Hepatocyte (in vitro differentiated cells): Measurements from ENCODE around the gene ZNF444. TPM values are rescaled to one million over a fixed set of nuclear protein-coding genes. Genes with fewer than 3 reads are reported as not detected.
A peak's percentile ranks its signal among the peaks of the same experiment; 100 is the strongest.

ENCODE experiments used
- DNase-seq: peaks from one replicate; pipeline ENCODE4 v3.0.0-alpha.2; 2016; ENCODE audit warnings: low spot score
- H2AFZ ChIP-seq: fragments of 200-600 bp; sonication (generic); 2 replicates; pipeline ENCODE4 v1.6.0; 2016; ENCODE audit warnings: antibody characterized with exemption, mild to moderate bottlenecking
- H3K27ac ChIP-seq: fragments of 200-600 bp; sonication (generic); 2 replicates; pipeline ENCODE4 v1.5.1; 2016; ENCODE audit warnings: mild to moderate bottlenecking
- H3K27me3 ChIP-seq: fragments of 200-600 bp; sonication (generic); 2 replicates; pipeline ENCODE4 v1.6.1; 2016
- H3K36me3 ChIP-seq: fragments of 200-600 bp; sonication (generic); replicated peaks from 2 replicates; pipeline ENCODE4 v1.5.1; 2016; ENCODE audit warnings: low read depth; ENCODE audit not compliant: insufficient read depth
- H3K4me1 ChIP-seq: fragments of 200-600 bp; sonication (generic); 2 replicates; pipeline ENCODE4 v1.5.1; 2016; ENCODE audit warnings: mild to moderate bottlenecking, moderate library complexity; ENCODE audit not compliant: insufficient read depth
- H3K4me2 ChIP-seq: fragments of 200-600 bp; sonication (generic); 2 replicates; pipeline ENCODE4 v1.6.0; 2016
- H3K4me3 ChIP-seq: fragments of 200-600 bp; sonication (generic); 2 replicates; pipeline ENCODE4 v1.5.1; 2016; ENCODE audit warnings: mild to moderate bottlenecking
- H3K79me2 ChIP-seq: fragments of 200-600 bp; sonication (generic); 2 replicates; pipeline ENCODE4 v1.6.0; 2017; ENCODE audit warnings: mild to moderate bottlenecking
- H3K9me2 ChIP-seq: fragments of 200-600 bp; sonication (generic); replicated peaks from 2 replicates; pipeline ENCODE4 v1.6.0; 2017; ENCODE audit warnings: mild to moderate bottlenecking; ENCODE audit not compliant: insufficient read depth
- H3K9me3 ChIP-seq: fragments of 200-600 bp; sonication (generic); 2 replicates; pipeline ENCODE4 v1.5.1; 2016; ENCODE audit warnings: low read depth, mild to moderate bottlenecking
- H4K20me1 ChIP-seq: fragments of 200-600 bp; sonication (generic); 2 replicates; pipeline ENCODE4 v1.6.0; 2016; ENCODE audit warnings: mild to moderate bottlenecking; ENCODE audit not compliant: insufficient read depth, poor library complexity, severe bottlenecking
- CTCF ChIP-seq: fragments of 200-600 bp; sonication (generic); IDR thresholded peaks from 2 replicates; pipeline ENCODE4 v1.5.1; 2016; ENCODE audit warnings: antibody characterized with exemption, mild to moderate bottlenecking; ENCODE audit not compliant: poor library complexity
- EZH2 ChIP-seq: fragments of 200-600 bp; sonication (generic); IDR thresholded peaks from 2 replicates; pipeline ENCODE4 v1.6.1; 2016; ENCODE audit warnings: antibody characterized with exemption, mild to moderate bottlenecking, borderline replicate concordance
- EZH2phosphoT487 ChIP-seq: fragments of 200-600 bp; sonication (generic); IDR thresholded peaks from one replicate; pipeline ENCODE4 v1.6.1; 2018; ENCODE audit warnings: antibody characterized with exemption, mild to moderate bottlenecking, low read depth, moderate library complexity; ENCODE audit not compliant: unreplicated experiment, severe bottlenecking
- WGBS: methylation state at CpG from one replicate; pipeline ENCODE4 v1.1.6; 2016; ENCODE audit warnings: low lambda C conversion rate; ENCODE audit errors: missing lambda C conversion rate; 5-methylcytosine and 5-hydroxymethylcytosine counted together
- polyA plus RNA-seq: library from polyadenylated mRNA; unstranded; fragments of >200 nt; fragmentation: Nextera tagmentation; extraction: Ambion mirVana; gene quantifications from 2 replicates; pipeline ENCODE4 v1.2.1, GENCODE V29; 2016
- total RNA-seq: library from RNA; depleted of rRNA; stranded (reverse); fragments of >200 nt; gene quantifications from 2 replicates; pipeline ENCODE4 v1.2.3, GENCODE V29; 2014

ZNF444 gene
- total and polyA plus RNA-seq, 2 experiments from 2014 or later, result 46.6 to 60.2 TPM

- H3K4me2 ChIP-seq, result no peak overlapping the region
- no peaks in the 10 kb centered on the region for H3K27me3 ChIP-seq
- 98% methylated on average over 9 of the region's 9 CpGs for WGBS
- no peaks in the 10 kb centered on the region for H3K4me1 ChIP-seq
- TF ChIP-seq EZH2, result no peak
- TF ChIP-seq EZH2phosphoT487, result no peak
- no peak for TF ChIP-seq CTCF
- H3K79me2 ChIP-seq, result peaks cover under 1% of the 10 kb centered on the region
- no peaks in the 10 kb centered on the region for H3K9me2 ChIP-seq
- DNase-seq, result no peak
- peaks cover 4% of the 10 kb centered on the region for H4K20me1 ChIP-seq
- H2AFZ ChIP-seq, result no peak overlapping the region
- H3K9me3 ChIP-seq, result no peaks in the 10 kb centered on the region
- no peak overlapping the region for H3K27ac ChIP-seq
- H3K4me3 ChIP-seq, result no peak overlapping the region
- no peaks in the 10 kb centered on the region for H3K36me3 ChIP-seq
Observed at GRCh38 chr19:56159009-56159559, 18.0 kb downstream of the ZNF444 start.

GRCh38 chr19:56159622-56160271 lies 18.7 kb downstream of the ZNF444 start:
- H3K9me3 ChIP-seq, result no peaks in the 10 kb centered on the region
- over 99% methylated on average over 35 of the region's 69 CpGs for WGBS
- H3K79me2 ChIP-seq, result no peaks in the 10 kb centered on the region
- no peaks in the 10 kb centered on the region for H3K9me2 ChIP-seq
- H2AFZ ChIP-seq, result no peak overlapping the region
- H4K20me1 ChIP-seq, result peaks cover 1% of the 10 kb centered on the region
- H3K27me3 ChIP-seq, result no peaks in the 10 kb centered on the region
- H3K4me1 ChIP-seq, result no peaks in the 10 kb centered on the region
- DNase-seq, result no peak
- H3K27ac ChIP-seq, result no peak overlapping the region
- H3K4me3 ChIP-seq, result no peak overlapping the region
- H3K36me3 ChIP-seq, result no peaks in the 10 kb centered on the region
- H3K4me2 ChIP-seq, result no peak overlapping the region
- no peak for TF ChIP-seq EZH2phosphoT487
- TF ChIP-seq EZH2, result no peak
- TF ChIP-seq CTCF, result no peak

GRCh38 chr19:56161534-56161933 lies 20.4 kb downstream of the ZNF444 start:
- no peaks in the 10 kb centered on the region for H3K9me3 ChIP-seq
- H3K36me3 ChIP-seq, result no peaks in the 10 kb centered on the region
- H3K4me2 ChIP-seq, result no peak overlapping the region
- TF ChIP-seq CTCF (no peak), EZH2 (no peak), EZH2phosphoT487 (no peak)
- no peaks in the 10 kb centered on the region for H3K9me2 ChIP-seq
- peak; percentile 3 for DNase-seq
- H3K79me2 ChIP-seq, result no peaks in the 10 kb centered on the region
- H4K20me1 ChIP-seq, result no peaks in the 10 kb centered on the region
- 93% methylated on average over 11 of the region's 11 CpGs for WGBS
- no peak overlapping the region for H2AFZ ChIP-seq
- no peak overlapping the region for H3K27ac ChIP-seq
- no peaks in the 10 kb centered on the region for H3K27me3 ChIP-seq
- H3K4me3 ChIP-seq, result no peak overlapping the region
- no peaks in the 10 kb centered on the region for H3K4me1 ChIP-seq
